Activated CD8-positive, alpha-beta memory T cell treated with anti-CD3 and anti-CD28 coated beads for 48 hours (primary cell): ENCODE data around the gene IER5.

ENCODE experiments used
- DNase-seq, 3 experiments: peaks; one replicate each; pipeline ENCODE4 v3.0.0-alpha.2; 2020; ENCODE audit warnings: low read depth in 2 of 3, low spot score in 2 of 3

IER5 gene

DNA sequence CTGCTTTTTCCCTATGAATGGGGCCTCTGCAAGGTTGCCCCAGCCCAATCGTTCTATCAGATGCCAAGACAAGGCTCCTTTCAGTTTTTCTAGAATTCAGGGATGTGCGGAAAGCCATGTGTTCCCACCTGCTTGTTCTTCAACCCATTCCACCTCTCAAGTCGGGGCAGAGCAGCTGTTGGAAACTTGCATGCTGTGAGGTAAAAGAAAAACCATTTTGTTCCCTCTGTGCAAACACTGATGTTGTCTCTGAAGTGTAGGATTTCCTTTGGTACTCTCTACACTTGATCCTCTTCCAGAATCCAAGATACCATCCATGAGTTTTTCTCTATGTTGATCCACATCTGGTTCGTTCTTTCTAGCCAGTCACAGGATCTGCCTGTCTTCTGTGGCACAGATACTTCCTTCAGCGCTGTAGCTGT, 7.3 kb downstream of the IER5 start:
- no peak for DNase-seq

DNA sequence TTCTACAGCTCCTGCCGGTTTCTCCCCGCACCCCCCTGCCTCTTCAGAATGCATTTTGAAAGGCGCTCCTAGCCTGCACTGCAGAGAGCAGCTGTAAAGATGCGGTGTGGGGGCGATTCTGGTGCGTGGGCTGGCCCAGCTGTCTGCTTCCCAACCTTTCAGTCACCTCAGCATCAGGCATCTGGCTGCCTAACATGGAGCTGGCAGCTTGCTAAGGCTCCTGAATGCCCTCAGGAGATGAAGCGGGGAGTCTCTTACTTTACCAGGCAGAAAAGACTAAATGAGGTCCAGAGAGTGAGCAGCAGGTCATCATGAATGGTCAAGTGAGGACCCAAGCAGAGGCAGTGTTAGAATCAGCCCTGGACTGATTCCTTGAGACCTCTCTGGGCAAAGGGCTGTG, 8.7 kb downstream of the IER5 start:
- no peak for DNase-seq

DNA sequence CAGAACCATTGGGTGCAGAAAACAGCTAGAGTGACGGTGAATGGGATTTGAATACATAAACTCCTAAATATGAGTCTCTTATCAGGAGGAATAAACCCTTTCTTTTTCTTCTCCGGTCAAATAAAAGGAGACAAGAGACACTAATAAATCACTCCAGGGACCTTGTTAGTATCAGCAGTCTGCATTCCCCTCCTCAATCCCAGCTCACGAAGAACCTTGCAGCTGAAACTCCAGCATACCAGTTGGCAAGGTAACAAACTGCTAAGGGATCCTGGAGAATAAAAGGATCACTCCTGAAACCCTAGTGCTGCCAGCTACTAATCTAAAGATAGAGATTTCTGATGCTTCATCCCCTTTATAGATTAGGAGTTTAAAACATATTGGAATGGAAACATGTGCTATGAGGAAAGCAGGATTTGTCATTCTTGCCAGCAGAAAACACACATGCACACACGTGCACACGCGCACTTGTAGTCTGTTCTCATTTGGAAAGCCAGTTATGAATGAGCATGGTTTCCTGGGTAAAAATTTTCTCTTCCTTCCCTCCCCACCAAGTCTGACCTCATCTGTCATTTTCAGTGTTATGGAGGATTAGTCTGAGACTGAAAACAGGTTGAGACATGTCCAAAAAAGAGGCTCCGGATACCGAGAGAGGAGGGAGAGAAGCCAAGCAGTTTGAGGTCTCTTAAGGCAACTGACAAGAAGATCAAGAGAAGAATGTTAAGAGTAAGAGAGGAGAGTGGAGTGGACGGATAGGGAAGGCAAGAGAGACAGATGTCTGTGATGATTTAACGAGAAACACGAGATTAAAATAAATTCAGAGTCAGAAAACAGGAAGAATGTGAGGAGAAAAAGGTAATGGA, 10.9 kb downstream of the IER5 start:
- DNase-seq, result no peak

DNA sequence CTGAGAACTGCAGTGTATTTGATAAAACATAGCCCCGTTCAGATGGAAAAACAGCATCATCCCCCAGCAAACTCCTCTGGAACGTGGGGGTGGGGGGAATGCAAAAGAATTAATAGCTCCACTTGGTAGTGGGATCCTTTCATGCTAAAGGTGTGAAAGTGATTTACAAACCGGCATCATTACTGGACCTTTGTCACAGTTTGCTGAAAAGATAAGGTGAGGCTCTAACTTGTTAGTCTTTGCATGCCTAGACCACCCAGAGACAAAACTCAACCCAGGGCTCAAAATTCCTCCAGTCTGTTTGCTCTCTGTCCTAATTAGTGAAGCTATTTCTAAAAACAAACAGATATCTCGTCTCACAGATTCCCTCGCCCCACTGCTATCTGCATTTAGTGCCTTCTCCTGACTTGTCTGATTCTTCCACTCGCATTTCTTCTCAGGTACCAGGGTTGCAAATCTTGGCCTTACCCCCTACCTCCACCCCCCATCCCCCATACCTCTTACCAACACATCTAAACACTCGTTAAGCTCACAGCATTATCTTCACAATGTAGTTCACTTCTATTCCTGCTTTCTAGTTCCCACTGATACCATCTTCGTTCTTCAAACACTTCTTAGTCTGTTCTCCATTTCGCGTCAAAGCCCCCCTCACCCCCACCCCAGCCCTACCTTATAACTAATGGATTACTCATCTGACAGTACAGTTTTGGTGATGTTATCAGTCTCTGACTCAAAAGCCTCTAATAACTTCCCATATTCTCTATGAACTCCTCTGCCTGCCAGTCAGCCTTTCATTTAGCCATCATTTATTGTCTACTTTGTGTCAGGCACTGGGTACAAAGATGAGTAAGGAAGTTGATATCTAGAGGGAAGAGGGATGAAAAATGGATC, 11.8 kb downstream of the IER5 start:
- no peak for DNase-seq

DNA sequence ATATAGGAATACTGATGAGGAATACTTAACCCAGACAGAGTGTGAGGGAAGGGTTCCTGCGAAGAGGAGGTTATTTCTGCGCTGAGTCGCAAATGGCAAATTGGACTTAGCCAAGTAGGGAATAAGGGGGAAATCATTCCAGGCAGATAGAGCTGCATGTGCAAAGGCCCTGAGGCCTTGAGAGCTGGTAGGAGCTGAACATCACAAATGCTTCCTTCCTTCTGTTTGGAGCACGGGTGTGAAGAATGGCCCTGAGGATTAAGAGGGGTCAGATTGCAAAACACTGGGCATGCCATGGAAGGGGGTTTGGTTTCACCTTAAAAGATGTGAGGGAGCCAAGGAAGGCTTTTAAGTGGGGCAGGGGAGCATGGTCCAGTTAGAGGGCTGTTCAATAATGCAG, 12.4 kb downstream of the IER5 start:
- DNase-seq, result no peak

DNA sequence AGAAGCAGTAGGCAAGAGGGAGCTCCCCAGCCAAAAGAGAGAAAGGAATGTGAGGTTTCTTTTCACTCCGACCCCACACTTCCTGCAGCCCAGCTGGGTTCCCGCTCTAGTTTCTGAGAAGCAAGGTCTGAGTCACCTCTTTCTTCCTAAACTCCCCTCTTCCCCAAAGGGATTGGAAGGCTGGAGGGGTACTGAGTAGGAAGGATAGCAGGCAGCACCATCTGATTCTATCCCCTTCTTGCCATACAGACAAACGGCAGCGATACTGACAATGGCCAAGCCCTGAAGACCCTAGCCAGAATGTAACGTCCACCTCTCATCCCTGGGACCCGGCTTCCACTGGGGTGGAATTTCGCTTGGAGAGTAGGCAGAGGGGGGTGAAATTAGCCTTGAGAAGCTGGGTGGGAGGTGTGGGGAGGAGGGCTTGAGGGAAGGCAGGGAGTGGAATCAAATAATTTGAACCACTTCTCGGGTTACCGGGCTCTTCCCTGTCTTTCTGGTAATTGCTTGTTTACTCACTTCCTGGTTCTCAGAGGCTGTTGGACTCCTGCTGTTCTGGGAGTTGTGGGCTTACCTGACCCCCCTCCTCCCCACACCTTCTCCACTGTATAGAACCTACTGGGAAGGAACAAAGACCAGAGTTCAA, 13.2 kb downstream of the IER5 start:
- no peak for DNase-seq

DNA sequence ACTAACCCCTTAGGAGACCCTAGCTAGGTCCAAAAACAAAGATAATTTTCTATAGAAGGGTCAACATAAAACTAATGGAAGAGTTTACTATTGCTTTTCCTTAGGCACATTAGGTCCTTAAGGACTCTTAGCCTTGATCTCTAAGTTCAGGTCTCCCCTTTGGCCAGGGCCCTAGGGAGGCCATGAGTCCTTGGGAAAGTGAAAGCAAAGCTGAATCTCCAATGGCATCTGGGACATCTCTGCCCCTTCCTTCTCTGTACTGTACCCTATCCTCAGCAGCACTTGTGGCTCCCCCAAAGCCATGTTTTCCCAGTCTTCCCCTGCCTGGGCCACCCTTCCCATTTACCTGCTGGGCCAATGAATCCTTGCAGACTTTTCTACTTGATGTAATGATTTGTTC, 14.3 kb downstream of the IER5 start:
- no peak for DNase-seq

DNA sequence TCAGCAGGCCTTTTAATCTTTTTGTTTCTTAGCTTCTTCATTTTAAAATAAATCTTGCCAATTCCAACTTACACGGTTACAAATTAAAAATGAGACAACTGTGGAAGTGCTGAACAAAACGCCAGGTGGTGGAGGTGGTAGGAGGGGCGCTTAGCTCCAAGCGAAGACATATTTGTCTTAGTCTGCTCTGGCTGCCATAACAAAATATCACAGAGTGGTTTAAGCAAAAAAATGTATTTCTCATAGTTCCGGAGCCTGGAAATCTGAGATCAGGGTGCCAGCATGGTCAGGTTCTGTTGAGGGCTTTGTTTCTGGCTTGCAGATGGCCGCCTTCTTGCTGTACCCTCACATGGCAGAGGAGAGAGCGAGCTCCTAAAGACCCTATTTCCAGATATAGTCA, 14.9 kb downstream of the IER5 start:
- DNase-seq, result no peak

DNA sequence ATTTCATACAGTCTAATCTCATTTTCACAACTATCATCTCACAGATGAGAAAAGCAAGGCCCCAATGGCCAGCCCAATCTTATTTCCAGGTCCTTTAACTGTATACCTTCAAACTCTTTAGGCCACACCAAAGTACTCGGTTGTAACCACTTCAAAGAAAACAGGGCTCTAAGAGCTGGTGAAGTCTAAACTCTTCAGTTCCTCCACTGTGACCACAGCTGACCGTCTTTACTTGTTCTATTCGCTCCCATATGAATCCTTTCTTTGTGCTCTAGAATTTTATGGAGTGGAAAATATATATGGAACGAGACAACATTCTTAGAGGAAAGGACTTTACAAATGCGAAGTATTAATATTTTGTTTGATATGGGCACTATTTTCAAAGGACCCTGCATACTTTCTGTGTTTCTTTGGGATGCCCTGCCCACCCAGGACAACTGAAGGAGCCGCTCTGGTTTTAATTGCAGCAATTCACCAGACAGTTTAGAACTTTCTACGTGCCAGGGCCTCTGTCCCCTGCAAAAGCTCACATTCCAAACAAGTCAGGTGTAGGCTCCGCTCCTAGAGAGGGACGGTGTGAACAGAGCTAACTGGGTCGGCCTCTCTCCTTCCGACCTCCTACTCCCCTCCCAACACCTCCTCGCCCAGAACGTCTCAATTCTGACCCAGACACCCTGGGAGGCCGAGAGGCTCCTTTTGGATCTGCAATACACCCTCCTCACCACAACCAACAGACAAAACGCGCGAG, 15.7 kb downstream of the IER5 start:
- no peak for DNase-seq

DNA sequence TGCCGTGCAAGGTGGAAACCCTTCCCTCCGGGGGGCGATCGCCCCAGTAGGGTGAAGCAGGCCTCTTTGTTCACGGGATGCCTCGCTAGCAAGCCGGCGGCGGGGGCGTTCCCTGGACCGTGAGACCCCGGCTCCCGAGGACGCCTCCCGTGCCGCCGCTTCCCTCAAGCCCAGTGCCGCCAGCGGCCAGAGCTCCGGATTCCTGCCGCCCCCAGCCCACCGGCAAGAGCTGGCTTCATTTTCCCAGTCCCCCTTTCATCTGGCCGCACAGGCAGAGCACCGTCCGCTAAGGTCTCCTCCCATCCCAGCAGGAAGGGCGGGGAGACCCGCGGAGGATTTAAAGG, 16.3 kb downstream of the IER5 start:
- peak in 1 of 3 experiments; percentile 23 for DNase-seq

DNA sequence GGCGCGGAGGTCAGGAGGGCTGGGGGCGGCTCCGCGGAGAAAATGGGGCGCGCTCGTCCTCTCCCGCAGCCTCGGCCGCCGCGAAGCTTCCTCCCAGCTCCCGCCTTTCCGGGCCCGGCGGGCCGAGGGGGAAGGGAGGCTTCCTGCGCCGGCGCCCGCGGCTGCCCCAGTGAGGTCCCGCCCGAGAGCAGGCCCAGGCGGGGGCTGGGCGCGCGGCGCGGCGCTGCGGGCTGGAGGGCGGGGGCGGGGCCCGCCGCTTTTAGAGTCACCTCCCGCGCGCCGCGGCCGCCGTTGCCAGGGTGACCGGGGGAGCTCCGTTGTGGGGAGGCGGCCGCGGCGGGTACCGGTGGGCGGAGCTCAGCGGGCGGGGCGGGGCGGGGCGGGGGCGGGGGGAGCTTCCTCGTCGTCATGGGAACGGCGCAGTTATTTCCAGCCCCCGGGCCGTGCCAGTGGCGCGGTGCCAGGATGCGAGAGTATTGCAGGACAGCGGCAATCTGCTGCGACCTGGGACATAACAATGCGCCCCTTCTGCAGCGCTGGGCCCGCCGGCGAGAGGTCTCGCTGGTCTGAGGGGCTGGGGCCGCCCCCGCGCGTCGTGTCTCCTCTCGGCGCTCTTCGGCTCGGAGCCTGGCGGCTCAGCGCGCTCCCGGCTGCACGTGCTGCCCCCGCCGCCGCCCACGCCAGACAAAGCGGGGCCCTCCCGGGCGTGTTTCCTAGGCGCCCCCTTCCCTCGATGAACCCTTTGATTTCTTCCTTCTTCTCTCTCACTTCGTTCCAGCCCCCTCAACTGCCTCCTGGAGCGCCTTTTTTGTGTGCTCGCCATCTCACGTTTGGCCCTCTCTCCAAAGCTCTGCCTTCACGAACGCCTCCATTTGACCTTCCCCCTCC, 16.9 kb downstream of the IER5 start:
- DNase-seq, result peak; percentile 59 to 85 (median 83)

DNA sequence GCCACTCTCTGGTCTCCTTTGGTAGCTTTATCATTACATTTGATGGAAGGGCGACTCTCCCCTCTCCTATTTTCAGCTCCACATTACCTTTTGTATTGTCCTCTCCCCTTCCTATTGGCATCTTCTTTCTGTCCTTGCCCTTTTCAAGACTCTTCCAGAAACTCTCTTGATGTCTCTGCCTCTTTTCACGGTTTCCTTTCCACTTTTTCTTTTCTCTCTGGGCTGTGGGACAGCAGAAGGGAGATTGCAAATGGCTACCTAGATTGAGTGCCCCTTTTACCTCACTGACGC, 17.5 kb downstream of the IER5 start:
- no peak for DNase-seq

DNA sequence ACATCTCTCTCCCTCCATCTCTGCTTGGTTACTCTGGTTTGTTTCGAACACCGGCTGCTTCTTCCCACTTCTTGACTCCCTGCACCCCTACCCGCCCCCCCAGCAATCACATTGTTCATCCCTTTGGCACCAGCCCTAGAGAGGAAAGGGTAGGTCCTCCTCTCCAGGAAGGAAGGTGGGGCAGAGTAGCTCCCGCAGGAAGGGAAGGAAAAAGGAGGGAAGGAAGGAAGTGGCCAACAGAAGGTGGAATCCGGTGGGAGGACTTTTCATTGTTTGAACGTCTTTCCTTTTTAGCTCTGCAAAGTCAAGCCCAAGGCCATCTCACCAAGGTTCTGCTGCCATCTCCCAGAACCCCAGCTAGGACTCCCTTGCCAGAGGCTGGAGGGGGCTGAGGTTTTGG, 18.0 kb downstream of the IER5 start:
- no peak for DNase-seq

DNA sequence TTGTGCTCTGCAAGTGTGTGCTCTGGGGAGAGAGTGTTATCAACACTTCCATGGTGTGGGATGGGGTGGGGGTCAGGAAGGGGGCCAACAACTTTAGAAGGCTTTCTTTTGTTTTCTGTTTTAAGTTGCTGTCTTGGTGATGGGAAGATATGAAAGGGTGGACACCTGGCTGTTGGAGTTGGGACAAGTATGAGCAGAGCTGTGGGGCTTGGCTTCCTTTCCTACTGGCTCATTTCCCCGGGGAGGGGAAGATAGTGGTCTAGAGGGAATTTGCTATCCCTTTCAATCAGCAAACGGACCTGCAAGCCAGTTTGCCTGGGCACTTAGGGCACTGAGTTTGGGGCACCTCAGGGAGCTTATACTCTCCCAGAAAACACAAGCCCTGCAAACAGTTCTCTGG, 19.2 kb downstream of the IER5 start:
- DNase-seq, result no peak

DNA sequence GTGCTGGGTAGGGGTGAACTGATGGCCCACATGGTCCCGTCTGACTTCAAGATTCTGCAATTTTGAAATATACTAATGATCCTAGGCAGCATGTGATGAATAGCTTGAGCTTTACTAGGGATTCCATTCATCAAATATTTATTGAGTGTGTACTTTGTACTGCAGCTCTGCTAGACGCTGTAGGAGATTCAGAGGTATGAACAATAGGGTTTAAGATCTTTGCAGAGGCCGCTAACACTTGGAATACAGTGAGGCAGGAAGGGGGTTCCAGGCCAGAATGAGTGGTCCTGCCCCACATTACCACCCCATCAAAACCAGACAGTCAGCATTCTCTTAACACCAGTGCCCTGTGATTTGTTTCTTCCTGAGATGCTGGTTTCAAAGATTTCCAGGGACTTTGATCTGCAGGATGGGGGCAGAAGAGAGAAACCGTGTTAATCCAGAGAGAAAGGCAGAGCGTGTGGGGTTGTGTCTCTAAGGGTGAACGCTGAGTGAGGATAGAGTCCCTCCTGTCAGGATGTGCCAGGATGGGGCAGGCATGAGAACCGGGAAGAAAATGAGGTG, 19.9 kb downstream of the IER5 start:
- no peak for DNase-seq

DNA sequence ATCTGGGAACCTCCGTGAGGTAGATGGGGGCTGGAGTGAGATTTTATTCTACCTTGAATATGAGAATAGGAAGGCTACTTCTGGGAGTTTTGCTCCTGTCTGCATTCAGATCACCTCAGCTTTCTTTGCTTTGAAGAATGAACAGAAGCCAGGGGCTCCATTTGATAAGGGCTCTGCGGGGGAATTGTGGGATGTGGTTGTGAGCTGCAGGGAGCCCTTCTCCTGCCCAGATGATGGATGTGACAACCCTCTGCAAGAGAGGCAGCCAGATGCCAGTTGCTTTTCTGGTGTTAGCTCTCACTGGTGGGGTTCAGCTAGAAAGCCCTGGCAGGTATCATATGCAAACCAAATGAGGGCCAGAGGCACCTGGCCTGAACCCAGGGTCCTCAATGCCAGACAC, 21.5 kb downstream of the IER5 start:
- DNase-seq, result no peak

DNA sequence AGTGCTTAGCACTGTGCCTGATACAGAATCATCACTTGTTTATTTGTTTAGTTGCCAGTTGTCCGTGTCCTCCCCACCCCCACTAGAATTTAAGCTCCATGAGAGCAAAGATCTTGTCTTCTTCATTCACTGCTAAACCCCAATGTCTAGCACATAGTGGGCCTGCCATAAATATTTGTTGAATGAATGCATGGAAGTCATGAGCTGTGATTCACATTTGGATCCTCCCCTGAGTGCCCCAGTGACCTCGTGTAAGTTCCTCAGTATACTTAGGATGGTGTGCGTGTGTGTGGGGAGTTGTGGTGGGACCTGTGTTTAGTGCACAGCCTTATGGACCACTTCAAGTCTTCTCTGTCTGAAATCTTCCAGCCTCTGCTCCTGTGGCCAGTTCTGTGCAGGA, 23.1 kb downstream of the IER5 start:
- no peak for DNase-seq

DNA sequence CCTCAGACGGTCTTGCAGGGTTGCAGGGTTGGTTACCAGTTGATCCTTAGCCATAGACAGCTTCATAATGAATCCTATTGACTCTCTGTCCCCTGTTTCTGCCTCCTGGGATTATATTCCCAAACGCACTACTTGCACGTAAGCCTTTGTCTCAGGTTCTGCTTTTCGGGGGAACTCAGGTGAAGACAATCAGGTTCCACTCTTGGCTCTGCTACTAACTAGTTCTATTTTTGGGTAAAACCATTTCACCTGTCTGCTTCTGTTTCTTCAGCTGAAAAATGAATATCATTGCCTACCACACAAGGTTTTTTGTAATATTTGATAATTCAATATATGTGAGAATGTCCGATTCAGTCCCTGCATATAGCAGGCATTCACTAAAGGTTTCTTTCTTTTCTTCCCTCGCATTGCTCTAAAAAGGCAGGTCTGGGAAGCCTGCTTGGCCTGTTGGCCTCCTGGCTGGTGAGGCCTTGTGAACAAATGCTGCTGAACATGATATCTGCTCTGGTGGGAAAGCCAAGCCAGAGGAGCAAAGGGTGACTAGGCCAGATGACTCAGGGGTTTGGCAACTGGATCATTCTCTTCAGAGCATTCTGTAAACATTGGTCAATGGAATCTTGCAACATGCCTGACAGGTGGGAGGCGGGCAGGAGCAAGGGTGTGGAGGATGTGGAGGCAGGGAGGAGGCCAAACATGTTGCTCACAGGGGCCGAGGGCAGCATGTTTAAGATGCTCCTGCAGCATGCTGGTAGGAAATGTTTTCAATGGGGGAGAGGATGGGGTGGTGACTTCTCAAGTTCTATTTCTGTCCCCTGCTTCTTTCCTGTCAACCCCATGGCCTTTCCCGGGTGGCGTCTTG, 23.8 kb downstream of the IER5 start:
- no peak for DNase-seq

DNA sequence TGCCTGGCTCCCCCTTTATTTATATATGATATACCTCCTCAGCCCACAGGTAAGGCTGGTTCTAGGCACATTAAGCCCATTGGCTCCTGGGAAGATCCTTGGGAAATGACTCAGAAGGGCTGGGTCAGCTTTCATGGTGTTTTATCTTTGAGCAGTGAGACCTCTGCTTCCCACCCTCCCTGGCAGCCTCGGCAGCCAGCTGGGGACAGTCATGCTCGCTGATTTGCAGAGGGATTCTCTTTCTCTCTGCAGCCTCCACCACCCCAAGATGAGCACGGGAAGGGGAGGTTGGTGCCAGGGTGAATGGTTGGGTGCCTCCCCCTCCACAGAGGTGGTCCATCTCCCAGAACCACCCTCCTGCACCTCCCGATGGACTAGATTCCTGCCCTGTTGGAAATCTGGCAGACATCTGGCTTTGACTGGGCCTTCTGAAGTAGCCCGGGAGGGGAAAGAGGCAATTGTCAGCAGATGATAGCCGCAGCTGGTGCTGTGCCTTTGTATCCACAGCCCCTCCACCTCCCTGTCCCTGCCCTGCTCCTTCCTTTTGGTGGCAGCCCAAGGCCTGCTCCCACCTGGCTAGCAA, 24.6 kb downstream of the IER5 start:
- no peak for DNase-seq
